Activated CD8-positive, alpha-beta memory T cell treated with anti-CD3 and anti-CD28 coated beads, Interleukin-2, amount 10 ng/mL, durations not matched to agents 7 days and 5 days (primary cell): Measurements from ENCODE around the gene TICAM2. TPM values are rescaled to one million over a fixed set of nuclear protein-coding genes. Genes with fewer than 3 reads are reported as not detected.
"Not testable (repeated sequence)": the region's sequence is repeated elsewhere in the genome, so short reads cannot be mapped to it uniquely, and the experiment has no call there.

Source experiments
- ATAC-seq: fragments of 150-1000 bp; cut with Tn5 transposase; one replicate; pipeline ENCODE4 v1.10.0; 2021; ENCODE audit warnings: moderate library complexity
- CTCF ChIA-PET: fragments of 350-600 bp; sonication (Branson Sonifier 250); formaldehyde crosslinking; loops from one replicate; lab custom pipeline; 2021; ENCODE audit warnings: antibody characterized with exemption; lab: Charles Lee
- DNase-seq: peaks from one replicate; pipeline ENCODE4 v3.0.0-alpha.2; 2020
- H3K27ac Mint-ChIP-seq: one replicate; pipeline ENCODE4 v1.8.0; 2021; ENCODE audit warnings: mild to moderate bottlenecking, mixed read lengths
- H3K27me3 Mint-ChIP-seq: one replicate; pipeline ENCODE4 v1.8.0; 2021; ENCODE audit warnings: mixed read lengths
- H3K36me3 Mint-ChIP-seq: one replicate; pipeline ENCODE4 v1.8.0; 2021; ENCODE audit warnings: mild to moderate bottlenecking, mixed read lengths
- H3K4me1 Mint-ChIP-seq: one replicate; pipeline ENCODE4 v1.8.0; 2021; ENCODE audit warnings: mixed read lengths
- H3K4me3 Mint-ChIP-seq: one replicate; pipeline ENCODE4 v1.8.0; 2021; ENCODE audit warnings: mild to moderate bottlenecking, moderate library complexity, mixed read lengths
- H3K9me3 Mint-ChIP-seq: one replicate; pipeline ENCODE4 v1.8.0; 2022; ENCODE audit warnings: low read depth, mixed read lengths
- total RNA-seq, 2 experiments: library from RNA; stranded (reverse); gene quantifications; one replicate each; pipeline ENCODE4 v1.2.3, GENCODE V29; 2021

TICAM2 gene, protein sequence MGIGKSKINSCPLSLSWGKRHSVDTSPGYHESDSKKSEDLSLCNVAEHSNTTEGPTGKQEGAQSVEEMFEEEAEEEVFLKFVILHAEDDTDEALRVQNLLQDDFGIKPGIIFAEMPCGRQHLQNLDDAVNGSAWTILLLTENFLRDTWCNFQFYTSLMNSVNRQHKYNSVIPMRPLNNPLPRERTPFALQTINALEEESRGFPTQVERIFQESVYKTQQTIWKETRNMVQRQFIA
- 1 to 10 TPM; 1.6 to 1.8 TPM for total RNA-seq

DNA sequence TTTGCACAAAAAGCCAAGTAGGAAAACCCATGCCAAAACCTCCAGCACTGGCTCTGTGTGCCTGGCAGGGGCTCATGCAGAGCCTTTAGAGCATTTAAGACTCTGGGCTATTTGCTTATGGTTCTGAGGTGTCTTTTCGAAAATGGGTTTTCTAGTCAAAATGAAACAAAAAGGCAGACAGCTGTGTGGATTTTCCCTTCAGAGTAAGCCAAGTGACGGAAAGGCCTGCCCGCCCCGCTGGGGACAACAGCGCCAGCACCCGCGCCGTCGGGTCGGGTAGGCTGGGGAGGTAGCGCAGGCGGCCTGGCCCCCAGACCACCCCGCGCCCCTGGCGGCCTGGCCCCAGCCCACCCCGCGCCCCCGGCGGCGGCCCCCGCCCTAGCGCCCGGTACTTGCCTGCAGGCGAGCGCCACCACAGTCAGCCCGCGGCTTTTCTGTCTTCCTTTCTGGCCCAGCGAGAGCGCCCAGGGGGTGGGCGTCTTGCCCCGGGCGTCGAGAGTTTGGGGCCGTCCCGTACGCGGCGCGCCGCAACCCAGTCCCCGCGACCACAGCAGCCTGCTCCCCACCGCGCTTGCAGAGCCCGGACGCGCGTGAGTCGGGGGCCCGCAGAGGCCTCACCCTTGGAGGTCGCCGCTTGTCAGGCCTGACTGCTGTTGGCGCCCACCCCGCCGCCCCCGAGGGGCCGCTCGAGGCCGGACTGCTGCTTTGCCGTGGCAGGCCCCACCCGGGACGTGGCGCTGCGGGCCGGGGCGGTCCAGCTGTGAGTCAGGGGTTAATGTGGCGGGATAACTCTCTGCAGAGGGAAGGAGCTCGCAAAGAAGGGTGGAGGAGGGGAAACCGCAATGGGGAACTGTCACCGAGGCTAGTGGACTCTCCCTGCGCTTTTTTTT is at the start of gene TICAM2:
Gene TICAM2 (minus strand): TSS at position 779 of the 890 bp plus-strand sequence. CDS start 21,223 bp downstream, outside the sequence.
- H3K4me1 Mint-ChIP-seq, result peaks cover 37% of the 10 kb centered on the region
- no peaks in the 10 kb centered on the region for H3K27me3 Mint-ChIP-seq
- H3K4me3 Mint-ChIP-seq, result peak within 1 kb of the TSS; percentile 68
- CTCF ChIA-PET, result interaction anchor here (0.7 to 2.0 kb wide), 7 partner anchors 17 to 239 kb away, joined by 3 to 12 read pairs (median 3); partner anchors contain the start of genes AP3S1 and ATG12
- ATAC-seq, result peak; percentile 90
- DNase-seq, result peak; percentile 72
- H3K9me3 Mint-ChIP-seq, result no peaks in the 10 kb centered on the region
- peaks cover 29% of the 10 kb centered on the region for H3K36me3 Mint-ChIP-seq
- H3K27ac Mint-ChIP-seq, result peak within 1 kb of the TSS; percentile 55

DNA sequence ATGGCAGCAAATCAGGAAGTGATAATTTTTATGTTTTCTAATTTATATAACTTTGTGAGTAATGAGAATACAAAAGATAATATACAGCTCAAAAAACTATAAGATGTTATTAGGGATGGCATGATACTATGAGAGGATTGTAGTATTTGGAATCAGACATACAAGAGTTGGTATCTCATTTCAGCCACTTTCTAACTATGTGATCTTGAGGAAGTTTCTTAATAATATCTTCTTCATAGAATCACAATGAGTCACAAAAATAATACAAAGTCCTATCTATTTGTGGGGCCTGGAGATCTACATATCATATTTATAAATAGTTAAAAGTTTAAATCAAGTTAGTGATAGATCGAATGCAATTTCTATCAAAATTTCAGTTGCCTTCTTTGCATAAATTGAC is 47.3 kb upstream of the TICAM2 start:
- H3K9me3 Mint-ChIP-seq, result no peaks in the 10 kb centered on the region
- CTCF ChIA-PET, result no interaction called here
- H3K27ac Mint-ChIP-seq, result no peak overlapping the region
- ATAC-seq (no peak), DNase-seq (no peak)
- H3K27me3 Mint-ChIP-seq, result peaks cover 33% of the 10 kb centered on the region
- no peaks in the 10 kb centered on the region for H3K4me1 Mint-ChIP-seq
- no peak overlapping the region for H3K4me3 Mint-ChIP-seq
- no peaks in the 10 kb centered on the region for H3K36me3 Mint-ChIP-seq

DNA sequence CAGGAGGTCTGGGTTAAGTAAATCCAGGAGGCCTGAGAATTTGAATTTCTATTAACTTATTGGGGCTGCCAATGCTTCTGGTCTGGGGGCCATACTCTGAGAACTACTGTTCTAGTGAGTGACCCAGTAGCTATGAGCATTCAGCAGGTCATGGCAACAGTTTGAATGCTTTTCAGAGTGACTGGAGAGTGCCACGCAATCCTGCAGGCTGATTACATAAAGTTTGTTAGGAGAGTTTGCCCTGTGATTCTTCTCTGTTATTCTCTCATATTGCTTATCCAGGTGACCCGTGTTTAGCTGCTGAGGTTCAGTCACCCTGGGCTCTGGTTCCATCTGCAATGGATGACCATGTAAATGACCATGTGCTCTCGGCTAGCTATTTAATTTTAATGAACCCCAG is 45.8 kb upstream of the TICAM2 start:
- CTCF ChIA-PET, result no interaction called here
- Mint-ChIP-seq H3K36me3 (no peaks in the 10 kb centered on the region), H3K27ac (no peak overlapping the region), H3K4me1 (no peaks in the 10 kb centered on the region), H3K4me3 (no peak overlapping the region), H3K27me3 (peaks cover 45% of the 10 kb centered on the region), H3K9me3 (no peaks in the 10 kb centered on the region)
- ATAC-seq (no peak), DNase-seq (no peak)

DNA sequence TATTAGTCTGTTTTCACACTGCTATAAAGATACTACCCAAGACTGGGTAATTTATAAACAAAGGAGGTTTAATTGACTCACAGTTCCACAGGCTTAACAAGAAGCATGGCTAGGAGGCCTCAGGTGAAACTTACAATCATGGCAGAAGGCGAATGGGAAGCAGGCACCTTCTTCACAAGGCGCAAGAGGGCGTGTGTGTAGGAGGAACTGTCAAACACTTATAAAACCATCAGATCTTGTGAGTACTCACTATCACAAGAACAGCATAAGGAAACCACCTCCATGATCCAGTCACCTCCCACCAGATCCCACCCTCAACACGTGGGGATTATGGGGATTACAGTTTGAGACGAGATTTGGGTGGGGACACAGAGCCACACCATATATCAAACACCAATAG is 43.1 kb upstream of the TICAM2 start:
- H3K36me3 Mint-ChIP-seq, DNase-seq, CTCF ChIA-PET, H3K9me3 Mint-ChIP-seq, ATAC-seq, H3K4me3 Mint-ChIP-seq, H3K27ac Mint-ChIP-seq, H3K4me1 Mint-ChIP-seq: not testable (repeated sequence)
- peaks cover 58% of the 10 kb centered on the region for H3K27me3 Mint-ChIP-seq

DNA sequence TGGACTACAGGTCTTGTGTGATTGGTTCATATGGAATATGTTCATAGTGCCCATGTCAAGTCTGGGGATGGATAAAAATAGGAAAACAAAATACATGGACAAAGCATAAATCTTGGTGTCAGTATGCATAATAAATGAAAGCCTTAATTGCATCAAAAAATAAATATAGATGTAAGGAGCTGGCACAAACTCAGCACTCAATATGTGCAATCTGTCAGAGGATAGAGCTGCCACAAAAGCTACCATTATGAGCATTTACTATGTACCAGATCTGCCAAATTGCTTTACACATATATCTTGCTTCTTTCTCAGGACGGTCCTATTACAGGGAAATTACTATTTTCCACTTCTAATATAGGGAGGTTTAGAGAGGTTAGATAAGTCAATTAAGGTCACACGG is 41.8 kb upstream of the TICAM2 start:
- Mint-ChIP-seq H3K27me3 (peaks cover 66% of the 10 kb centered on the region), H3K27ac (no peak overlapping the region), H3K4me1 (peaks cover 6% of the 10 kb centered on the region), H3K4me3 (no peak overlapping the region), H3K9me3 (no peaks in the 10 kb centered on the region), H3K36me3 (no peaks in the 10 kb centered on the region)
- ATAC-seq, result no peak
- CTCF ChIA-PET, result no interaction called here
- DNase-seq, result no peak

DNA sequence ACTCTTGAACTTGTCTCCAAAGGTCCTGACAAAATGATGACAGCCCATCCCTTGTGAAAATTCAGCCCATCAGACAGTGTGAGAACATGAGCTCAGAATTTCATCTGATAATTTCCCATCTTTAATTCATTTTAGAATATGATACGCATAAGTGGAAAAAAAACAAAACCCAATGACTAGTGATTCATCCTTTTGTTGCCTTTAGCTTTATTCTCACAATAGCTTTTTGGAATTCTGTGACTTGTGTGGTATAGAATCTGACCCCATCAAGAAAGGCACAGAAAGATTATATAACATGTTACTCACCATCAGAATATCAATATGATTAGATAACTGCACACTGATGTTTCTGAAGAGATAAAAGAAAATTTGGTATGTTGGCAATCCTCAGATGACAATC is 39.7 kb upstream of the TICAM2 start:
- Mint-ChIP-seq H3K4me3 (no peak overlapping the region), H3K27ac (no peak overlapping the region), H3K9me3 (no peaks in the 10 kb centered on the region), H3K27me3 (peaks cover 71% of the 10 kb centered on the region), H3K36me3 (no peaks in the 10 kb centered on the region), H3K4me1 (peaks cover 21% of the 10 kb centered on the region)
- DNase-seq, result no peak
- no peak for ATAC-seq
- CTCF ChIA-PET, result interaction anchor here (1.2 to 1.5 kb wide), 2 partner anchors 18 to 199 kb away, joined by 3 to 4 read pairs; partner anchors contain the start of genes AP3S1 and ATG12

DNA sequence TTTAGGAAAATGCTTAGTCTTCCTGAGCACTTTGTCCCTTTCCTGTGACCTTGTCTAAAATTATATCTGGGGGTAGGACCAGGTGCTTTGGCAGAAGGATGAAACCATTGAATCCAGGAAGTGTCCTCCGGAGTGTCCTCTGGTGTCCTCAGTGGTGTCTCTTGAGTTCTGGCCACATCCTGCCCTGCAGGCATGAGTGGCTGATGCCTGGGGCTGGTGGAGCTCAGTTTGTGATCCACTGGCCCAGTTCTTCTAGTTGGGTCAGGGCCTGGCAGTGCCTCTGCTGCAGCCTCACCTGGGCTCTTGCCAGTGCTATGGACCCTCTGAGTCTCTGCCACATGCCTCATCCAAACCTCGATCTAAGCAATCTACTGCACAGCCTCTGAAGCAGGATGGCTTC is 38.0 kb upstream of the TICAM2 start:
- Mint-ChIP-seq H3K4me1 (peaks cover 35% of the 10 kb centered on the region), H3K36me3 (no peaks in the 10 kb centered on the region), H3K9me3 (no peaks in the 10 kb centered on the region), H3K27ac (no peak overlapping the region), H3K4me3 (no peak overlapping the region), H3K27me3 (peaks cover 80% of the 10 kb centered on the region)
- DNase-seq (no peak), ATAC-seq (no peak)
- CTCF ChIA-PET, result interaction anchor here (1.0 to 1.4 kb wide), 2 partner anchors 12 to 199 kb away, joined by 3 read pairs; no protein-coding TSS in a partner anchor

DNA sequence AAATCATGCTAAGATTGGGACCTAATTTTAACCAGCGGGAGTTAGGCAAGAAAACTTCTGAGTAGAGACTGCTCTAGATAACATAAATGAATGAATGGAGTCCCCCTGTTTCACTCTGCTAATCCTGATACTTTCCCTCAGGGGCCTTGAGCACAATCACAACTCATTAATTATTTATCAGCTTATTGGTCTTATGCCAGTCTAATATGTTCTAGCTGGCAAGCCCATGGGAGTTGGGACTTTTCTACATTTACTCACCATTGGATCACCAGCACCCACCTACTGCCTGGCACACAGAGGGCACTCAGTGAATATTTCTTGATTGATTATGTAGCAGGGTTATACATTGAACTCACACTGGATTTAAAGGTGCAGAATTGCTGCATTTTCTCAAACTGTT is 37.1 kb upstream of the TICAM2 start:
- Mint-ChIP-seq H3K4me1 (peaks cover 40% of the 10 kb centered on the region), H3K27me3 (peaks cover 73% of the 10 kb centered on the region), H3K27ac (no peak overlapping the region), H3K36me3 (no peaks in the 10 kb centered on the region), H3K4me3 (no peak overlapping the region), H3K9me3 (no peaks in the 10 kb centered on the region)
- ATAC-seq (no peak), DNase-seq (no peak)
- CTCF ChIA-PET, result no interaction called here

DNA sequence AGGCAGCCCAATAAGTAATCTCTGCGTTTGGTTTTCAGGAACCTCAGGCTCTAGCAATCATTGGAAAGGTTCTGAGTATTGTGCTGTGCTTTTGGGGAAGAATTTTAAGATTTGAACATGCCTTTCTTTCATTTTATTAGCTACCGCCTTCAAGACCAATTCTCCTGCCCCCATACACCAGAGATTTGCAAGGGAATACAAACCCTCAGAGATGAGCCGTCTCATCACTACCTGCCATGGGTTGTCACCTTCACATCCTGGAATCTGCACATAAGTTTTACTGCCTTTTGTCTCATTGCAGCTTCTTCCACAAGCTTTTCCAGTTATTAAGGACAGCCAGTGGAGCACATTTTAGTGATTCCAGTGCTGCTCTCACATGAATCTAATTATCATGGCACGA is 35.2 kb upstream of the TICAM2 start:
- CTCF ChIA-PET, result interaction anchor here (0.9 to 1.3 kb wide), 2 partner anchors 49 to 203 kb away, joined by 3 to 4 read pairs; no protein-coding TSS in a partner anchor
- ATAC-seq (no peak), DNase-seq (no peak)
- Mint-ChIP-seq H3K27me3 (peaks cover 71% of the 10 kb centered on the region), H3K4me3 (no peak overlapping the region), H3K36me3 (no peaks in the 10 kb centered on the region), H3K9me3 (no peaks in the 10 kb centered on the region), H3K4me1 (peaks cover 54% of the 10 kb centered on the region), H3K27ac (no peak overlapping the region)

DNA sequence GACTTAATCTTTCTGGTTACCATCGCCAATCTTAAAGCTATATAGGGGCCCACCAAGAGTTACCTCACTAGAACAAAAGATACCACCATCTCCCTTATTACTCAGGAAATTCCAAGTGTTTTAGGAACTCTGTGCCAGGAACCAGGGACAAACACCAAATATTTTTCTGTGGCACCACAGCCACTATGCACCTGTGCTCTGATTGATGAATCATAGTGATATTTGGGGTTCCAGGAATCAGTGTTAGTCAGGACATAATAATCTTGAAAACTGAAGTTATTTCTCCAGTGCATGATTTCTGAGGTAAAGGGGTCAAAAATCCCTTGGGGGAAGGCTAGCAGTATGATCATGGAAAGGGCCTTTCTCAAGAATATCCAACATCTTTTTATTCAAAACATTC is 33.7 kb upstream of the TICAM2 start:
- CTCF ChIA-PET, result interaction anchor here (1.3 to 2.7 kb wide), 3 partner anchors 11 to 204 kb away, joined by 4 to 32 read pairs (median 20); partner anchors contain the start of genes ATG12 and TMED7
- peaks cover 54% of the 10 kb centered on the region for H3K4me1 Mint-ChIP-seq
- DNase-seq (no peak), ATAC-seq (no peak)
- no peak overlapping the region for H3K4me3 Mint-ChIP-seq
- no peak overlapping the region for H3K27ac Mint-ChIP-seq
- H3K27me3 Mint-ChIP-seq, result peaks cover 64% of the 10 kb centered on the region
- H3K36me3 Mint-ChIP-seq, result no peaks in the 10 kb centered on the region
- no peaks in the 10 kb centered on the region for H3K9me3 Mint-ChIP-seq

DNA sequence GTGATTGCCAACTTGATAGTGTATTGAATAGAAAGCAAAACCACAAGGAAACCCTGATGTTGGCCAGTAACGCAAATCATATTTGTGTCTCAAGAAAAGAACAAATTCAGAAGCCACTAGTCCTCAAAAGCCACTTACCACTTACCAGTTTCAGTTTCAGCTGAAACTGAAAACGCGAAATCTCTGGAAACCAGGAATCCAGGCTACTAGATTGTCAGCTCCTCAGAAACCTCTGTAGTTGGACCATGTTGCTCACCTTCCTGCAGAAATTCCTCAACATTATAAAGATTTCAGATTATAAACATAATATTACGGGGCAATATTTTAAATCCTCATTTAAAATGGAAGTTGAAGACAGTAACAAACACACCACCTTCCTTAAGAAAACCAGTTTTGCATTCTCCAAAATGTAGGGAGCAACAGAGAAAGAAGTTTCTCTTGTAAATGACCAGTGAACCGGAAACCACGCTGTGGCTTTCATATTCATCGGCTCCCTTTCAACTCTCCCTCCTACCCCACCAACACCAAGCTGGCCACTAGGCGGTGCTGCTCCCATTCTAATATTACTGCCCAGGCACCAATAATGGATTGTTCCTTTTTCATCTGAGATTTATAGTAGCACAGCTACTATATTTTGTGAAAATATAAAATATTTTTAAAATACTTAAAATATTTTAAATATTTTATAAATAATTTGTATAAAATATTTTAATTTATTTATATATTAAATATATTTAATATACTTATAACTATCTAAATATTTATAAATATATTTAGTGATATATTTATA is 32.3 kb upstream of the TICAM2 start:
- peak overlapping the region; percentile 65 for H3K27ac Mint-ChIP-seq
- CTCF ChIA-PET, result interaction anchor here (0.9 to 2.7 kb wide), 11 partner anchors 10 to 760 kb away, joined by 3 to 32 read pairs (median 4); partner anchors contain the start of genes ATG12 and TMED7
- H3K36me3 Mint-ChIP-seq, result no peaks in the 10 kb centered on the region
- peaks cover 48% of the 10 kb centered on the region for H3K4me1 Mint-ChIP-seq
- peak; percentile 93 for DNase-seq
- peak overlapping the region; percentile 60 for H3K4me3 Mint-ChIP-seq
- peak; percentile 86 for ATAC-seq
- no peaks in the 10 kb centered on the region for H3K9me3 Mint-ChIP-seq
- H3K27me3 Mint-ChIP-seq, result peaks cover 50% of the 10 kb centered on the region

DNA sequence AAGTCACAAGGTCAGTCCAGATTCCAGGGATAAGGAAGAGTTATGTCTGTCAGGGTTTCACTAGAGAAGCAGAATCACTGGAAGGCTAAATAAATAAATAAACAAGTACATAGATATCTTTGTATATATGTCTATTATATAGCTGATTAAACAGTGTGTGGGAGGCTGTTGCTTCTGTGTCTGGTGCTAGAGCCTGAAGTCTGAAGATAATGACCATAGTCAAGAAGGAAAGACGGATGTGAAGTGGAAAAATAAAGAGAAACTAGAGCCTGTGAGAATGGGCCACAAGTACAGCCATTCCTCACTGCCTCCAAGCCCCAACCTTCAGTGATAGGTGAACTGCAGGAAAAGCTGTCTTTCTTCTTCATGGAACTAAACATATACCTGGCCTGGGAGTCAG is 27.6 kb upstream of the TICAM2 start:
- peaks cover 27% of the 10 kb centered on the region for H3K4me1 Mint-ChIP-seq
- no peaks in the 10 kb centered on the region for H3K9me3 Mint-ChIP-seq
- no peak for ATAC-seq
- H3K27me3 Mint-ChIP-seq, result peaks cover 15% of the 10 kb centered on the region
- CTCF ChIA-PET, result interaction anchor here (0.6 to 1.6 kb wide), 3 partner anchors 28 to 439 kb away, joined by 3 to 6 read pairs (median 5); partner anchors contain the start of gene TICAM2
- DNase-seq, result no peak
- no peak overlapping the region for H3K4me3 Mint-ChIP-seq
- no peaks in the 10 kb centered on the region for H3K36me3 Mint-ChIP-seq
- H3K27ac Mint-ChIP-seq, result no peak overlapping the region
